Coronary artery (tissue), 2 donors: ENCODE data around the gene NUDT14.
A peak's percentile ranks its signal among the peaks of the same experiment; 100 is the strongest.

ENCODE experiments used
- DNase-seq: peaks from one replicate; pipeline ENCODE4 v3.0.0-alpha.2; 2017; ENCODE audit warnings: low spot score
- H3K27ac ChIP-seq, 2 donors: fragments of 200-600 bp; sonication (generic); one replicate each; pipeline ENCODE4 v1.5.1; 2016 to 2019
- H3K4me3 ChIP-seq: fragments of 200-600 bp; sonication (generic); 2 replicates; pipeline ENCODE4 v1.5.1; 2016; ENCODE audit warnings: mild to moderate bottlenecking, moderate library complexity
- TF ChIP-seq, protein P1 (sequence below): fragments of 200-600 bp; sonication (generic); IDR thresholded peaks from one replicate; pipeline ENCODE4 v1.5.1; 2019; ENCODE audit warnings: antibody characterized with exemption

The NUDT14 gene

GRCh38 chr14:105208738-105209075 lies 27.6 kb upstream of the NUDT14 start:
- DNase-seq: no peak
- H3K4me3 ChIP-seq: no peak overlapping the region
- no peak overlapping the region for H3K27ac ChIP-seq
- TF ChIP-seq, protein P1, sequence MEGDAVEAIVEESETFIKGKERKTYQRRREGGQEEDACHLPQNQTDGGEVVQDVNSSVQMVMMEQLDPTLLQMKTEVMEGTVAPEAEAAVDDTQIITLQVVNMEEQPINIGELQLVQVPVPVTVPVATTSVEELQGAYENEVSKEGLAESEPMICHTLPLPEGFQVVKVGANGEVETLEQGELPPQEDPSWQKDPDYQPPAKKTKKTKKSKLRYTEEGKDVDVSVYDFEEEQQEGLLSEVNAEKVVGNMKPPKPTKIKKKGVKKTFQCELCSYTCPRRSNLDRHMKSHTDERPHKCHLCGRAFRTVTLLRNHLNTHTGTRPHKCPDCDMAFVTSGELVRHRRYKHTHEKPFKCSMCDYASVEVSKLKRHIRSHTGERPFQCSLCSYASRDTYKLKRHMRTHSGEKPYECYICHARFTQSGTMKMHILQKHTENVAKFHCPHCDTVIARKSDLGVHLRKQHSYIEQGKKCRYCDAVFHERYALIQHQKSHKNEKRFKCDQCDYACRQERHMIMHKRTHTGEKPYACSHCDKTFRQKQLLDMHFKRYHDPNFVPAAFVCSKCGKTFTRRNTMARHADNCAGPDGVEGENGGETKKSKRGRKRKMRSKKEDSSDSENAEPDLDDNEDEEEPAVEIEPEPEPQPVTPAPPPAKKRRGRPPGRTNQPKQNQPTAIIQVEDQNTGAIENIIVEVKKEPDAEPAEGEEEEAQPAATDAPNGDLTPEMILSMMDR: no peak

- H3K4me3 ChIP-seq: no peak overlapping the region
- no peak overlapping the region for H3K27ac ChIP-seq
- TF ChIP-seq, protein P1: no peak
- no peak for DNase-seq
Measured at GRCh38 chr14:105207996-105208737, 27.1 kb upstream of the NUDT14 start.

DNA sequence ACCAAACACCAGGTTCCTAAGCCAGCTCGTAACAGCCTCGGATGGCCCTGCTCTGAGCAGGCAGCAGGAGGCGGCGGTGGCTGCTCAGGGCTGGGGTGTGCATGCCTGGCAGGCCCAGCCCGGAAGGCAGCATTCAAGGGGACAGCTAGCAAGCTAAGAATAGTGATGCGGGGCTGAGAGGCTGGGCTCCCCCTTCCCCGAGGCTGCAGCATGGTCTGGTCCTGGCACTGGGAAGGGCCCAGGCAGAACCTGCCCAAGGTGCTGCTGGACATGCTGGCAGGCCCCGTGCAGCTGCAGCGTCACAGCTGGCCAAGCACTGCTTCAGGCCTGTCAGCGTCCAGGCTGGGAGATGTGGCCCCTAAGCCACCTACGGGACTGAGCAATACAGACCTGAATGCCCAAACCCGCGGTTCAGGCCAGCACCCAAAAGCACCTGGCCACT lies 26.4 kb upstream of the NUDT14 start:
- TF ChIP-seq, protein P1: no peak
- Histone ChIP-seq H3K27ac (no peak overlapping the region), H3K4me3 (no peak overlapping the region)
- no peak for DNase-seq

- Histone ChIP-seq H3K4me3 (no peak overlapping the region), H3K27ac (no peak overlapping the region)
- DNase-seq: no peak
- TF ChIP-seq, protein P1: no peak
Measured at GRCh38 chr14:105206873-105207272, 25.8 kb upstream of the NUDT14 start.

DNA sequence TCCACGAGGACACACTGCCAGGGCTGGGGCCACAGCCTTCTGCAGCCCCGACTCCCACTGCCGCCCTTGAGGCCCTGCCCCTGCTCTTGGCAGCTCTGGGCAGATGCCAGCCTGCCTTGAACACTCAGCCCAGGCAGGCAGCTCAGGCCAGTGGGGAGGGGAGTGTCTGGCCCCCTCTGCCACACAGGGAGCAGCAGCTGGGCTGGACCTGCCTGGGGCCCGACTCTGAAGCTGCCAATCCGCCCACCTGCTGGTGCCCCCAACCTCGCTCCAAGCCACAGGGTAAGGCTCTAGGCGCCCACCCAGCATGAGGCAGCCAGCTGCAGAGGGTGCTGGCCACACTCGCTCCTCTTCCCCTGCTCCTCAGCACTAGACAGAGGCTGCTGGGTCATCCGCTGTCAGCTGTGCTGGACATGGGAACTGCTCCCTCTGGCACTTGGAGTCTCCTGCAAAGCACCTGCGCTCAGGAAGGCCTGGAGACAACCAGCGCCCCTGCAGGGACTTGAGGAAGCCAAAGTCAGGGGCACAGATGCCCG lies 24.6 kb upstream of the NUDT14 start:
- DNase-seq: no peak
- no peak overlapping the region for H3K27ac ChIP-seq
- H3K4me3 ChIP-seq: no peak overlapping the region
- TF ChIP-seq, protein P1: no peak

DNA sequence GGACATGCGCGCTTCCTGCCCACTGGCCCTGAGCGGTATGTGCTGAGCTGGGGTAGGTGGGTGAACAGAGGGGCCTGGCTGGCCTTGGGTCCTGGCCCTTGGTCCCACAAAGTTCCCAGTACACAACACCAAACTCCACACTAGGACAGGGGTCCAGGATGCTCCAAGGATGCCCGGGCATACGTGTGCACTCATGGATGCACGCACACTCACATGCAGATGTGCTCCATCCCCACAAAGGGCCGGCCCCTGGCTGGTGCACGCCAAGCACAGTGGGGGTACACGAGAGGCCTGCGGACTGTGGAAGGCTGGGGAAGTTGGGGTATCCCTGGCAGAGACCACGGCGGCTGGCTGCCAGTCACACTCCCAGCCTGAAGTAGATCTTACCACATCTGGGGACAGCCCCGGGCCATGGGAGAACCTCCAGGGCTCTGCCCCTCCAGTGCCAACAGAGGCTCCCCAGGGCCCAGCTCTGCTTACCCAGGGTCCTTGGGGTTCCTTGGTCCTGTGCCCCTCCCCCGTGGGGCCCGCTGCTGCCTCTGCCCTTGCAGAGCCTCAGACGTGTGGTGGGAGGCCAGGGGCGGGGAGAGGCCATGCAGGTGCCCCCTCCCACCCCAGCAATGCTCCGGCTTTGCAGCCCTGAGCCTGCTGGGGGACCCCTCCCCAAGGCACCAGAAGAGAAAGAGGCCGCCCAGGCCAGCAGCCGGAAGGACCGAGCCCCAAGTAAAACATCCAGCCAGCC lies 24.0 kb upstream of the NUDT14 start:
- TF ChIP-seq, protein P1: no peak
- H3K4me3 ChIP-seq: no peak overlapping the region
- peak overlapping the region in 1 of 2 donors; percentile 10 for H3K27ac ChIP-seq
- no peak for DNase-seq
